GM23338 (cell line): Measurements from ENCODE around the gene NRIP3. TPM values are rescaled to one million over a fixed set of nuclear protein-coding genes. Genes with fewer than 3 reads are reported as not detected.
A peak's percentile ranks its signal among the peaks of the same experiment; 100 is the strongest.

Experiments
- ATAC-seq: fragments of 200-7000 bp; cut with Tn5 transposase; 3 replicates; pipeline ENCODE4 v1.9.1; 2020
- DNase-seq: peaks from one replicate; pipeline ENCODE4 v3.0.0-alpha.2; 2015; ENCODE audit warnings: low spot score
- H2AFZ ChIP-seq: fragments of 200-600 bp; sonication (generic); 2 replicates; pipeline ENCODE4 v1.8.0; 2016; ENCODE audit warnings: antibody characterized with exemption, mild to moderate bottlenecking, moderate library complexity
- H3F3A ChIP-seq: fragments of 200-600 bp; sonication (generic); replicated peaks from 2 replicates; pipeline ENCODE4 v1.8.0; 2017; ENCODE audit warnings: antibody characterized with exemption, mixed run types, low read depth
- H3K27ac ChIP-seq: fragments of 200-600 bp; sonication (generic); 2 replicates; pipeline ENCODE4 v1.6.1; 2016; ENCODE audit warnings: low read depth
- H3K27me3 ChIP-seq: fragments of 200-600 bp; sonication (generic); 2 replicates; pipeline ENCODE4 v1.8.0; 2016; ENCODE audit warnings: mild to moderate bottlenecking, mixed run types, moderate library complexity; ENCODE audit not compliant: insufficient read depth
- H3K36me3 ChIP-seq: fragments of 200-600 bp; sonication (generic); 2 replicates; pipeline ENCODE4 v1.8.0; 2016; ENCODE audit warnings: mild to moderate bottlenecking; ENCODE audit not compliant: insufficient read depth
- H3K4me1 ChIP-seq: fragments of 200-600 bp; sonication (generic); 2 replicates; pipeline ENCODE4 v1.8.0; 2016; ENCODE audit warnings: mild to moderate bottlenecking, moderate library complexity; ENCODE audit not compliant: insufficient read depth
- H3K4me2 ChIP-seq: fragments of 200-600 bp; sonication (generic); 2 replicates; pipeline ENCODE4 v1.7.1; 2017; ENCODE audit warnings: mixed run types
- H3K4me3 ChIP-seq: fragments of 200-600 bp; sonication (generic); 2 replicates; pipeline ENCODE4 v1.6.1; 2016; ENCODE audit warnings: mixed run types
- H3K79me2 ChIP-seq: fragments of 200-600 bp; sonication (generic); replicated peaks from 2 replicates; pipeline ENCODE4 v1.8.0; 2017; ENCODE audit warnings: mild to moderate bottlenecking; ENCODE audit not compliant: insufficient read depth
- H3K9me2 ChIP-seq: fragments of 200-600 bp; sonication (generic); 2 replicates; pipeline ENCODE4 v1.8.0; 2017; ENCODE audit not compliant: insufficient read depth
- H4K20me1 ChIP-seq: fragments of 200-600 bp; sonication (generic); replicated peaks from 2 replicates; pipeline ENCODE4 v1.8.0; 2017; ENCODE audit warnings: mild to moderate bottlenecking; ENCODE audit not compliant: insufficient read depth
- H3K27ac Mint-ChIP-seq: 2 replicates; pipeline ENCODE4 v1.8.0; 2020; ENCODE audit warnings: inconsistent platforms, mild to moderate bottlenecking, moderate library complexity, mixed read lengths
- H3K27me3 Mint-ChIP-seq: 3 replicates; pipeline ENCODE4 v1.8.0; 2022; ENCODE audit warnings: low read depth, mild to moderate bottlenecking, moderate library complexity, mixed read lengths, inconsistent platforms; ENCODE audit not compliant: insufficient read depth, poor library complexity
- H3K36me3 Mint-ChIP-seq: 3 replicates; pipeline ENCODE4 v1.8.0; 2021; ENCODE audit warnings: low read depth, mild to moderate bottlenecking, inconsistent platforms, moderate library complexity, mixed read lengths
- H3K4me1 Mint-ChIP-seq: 3 replicates; pipeline ENCODE4 v1.8.0; 2020; ENCODE audit warnings: mild to moderate bottlenecking, inconsistent platforms, mixed read lengths
- H3K4me3 Mint-ChIP-seq: 3 replicates; pipeline ENCODE4 v1.8.0; 2021; ENCODE audit warnings: moderate library complexity, mild to moderate bottlenecking, inconsistent platforms, mixed read lengths
- H3K9me3 Mint-ChIP-seq: 3 replicates; pipeline ENCODE4 v1.8.0; 2020; ENCODE audit warnings: moderate library complexity, mild to moderate bottlenecking, inconsistent platforms, mixed read lengths
- CREB1 ChIP-seq: fragments of 250-450 bp; sonication (Bioruptor Pico); IDR thresholded peaks from 2 replicates; pipeline ENCODE4 v1.5.0; 2020; ENCODE audit warnings: low read depth, mild to moderate bottlenecking, moderate library complexity
- CTCF ChIP-seq, 2 experiments: fragments of 200-600 bp in 1 of 2; sonication (generic) in 1 of 2; conservative IDR thresholded peaks; 2 replicates each; pipeline versions ENCODE4 v1.5.1 to v1.6.1; 2016 to 2017; ENCODE audit warnings: antibody characterized with exemption in 2 of 2, low read depth in 2 of 2, mild to moderate bottlenecking in 2 of 2, moderate library complexity in 1 of 2
- EZH2 ChIP-seq: fragments of 200-600 bp; sonication (generic); IDR thresholded peaks from one replicate; pipeline ENCODE4 v1.8.0; 2017; ENCODE audit warnings: antibody characterized with exemption, mild to moderate bottlenecking, low read depth; ENCODE audit not compliant: unreplicated experiment
- EZH2phosphoT487 ChIP-seq: fragments of 200-600 bp; sonication (generic); IDR thresholded peaks from one replicate; pipeline ENCODE4 v1.8.1; 2018; ENCODE audit warnings: antibody characterized with exemption; ENCODE audit not compliant: unreplicated experiment
- JUNB ChIP-seq: IDR thresholded peaks from one replicate; pipeline ENCODE4 v1.6.1; 2016; ENCODE audit warnings: antibody characterized with exemption; ENCODE audit not compliant: unreplicated experiment
- NANOG ChIP-seq: IDR thresholded peaks from 2 replicates; pipeline ENCODE4 v1.6.1; 2016; ENCODE audit warnings: antibody characterized with exemption, borderline replicate concordance
- POLR2AphosphoS5 ChIP-seq: IDR thresholded peaks from 2 replicates; pipeline ENCODE4 v1.6.1; 2016; ENCODE audit warnings: antibody characterized with exemption, low read depth
- REST ChIP-seq: IDR thresholded peaks from one replicate; pipeline ENCODE4 v1.6.1; 2018; ENCODE audit warnings: antibody characterized with exemption; ENCODE audit not compliant: unreplicated experiment
- STAT1 ChIP-seq: IDR thresholded peaks from one replicate; pipeline ENCODE4 v1.6.1; 2016; ENCODE audit warnings: antibody characterized with exemption; ENCODE audit not compliant: unreplicated experiment
- ZNF114 ChIP-seq: fragments of 250-450 bp; sonication (Bioruptor Pico); IDR thresholded peaks from 2 replicates; pipeline ENCODE4 v1.5.0; 2020; ENCODE audit warnings: mild to moderate bottlenecking, moderate library complexity
- ZNF462 ChIP-seq: fragments of 250-450 bp; sonication (Bioruptor Pico); IDR thresholded peaks from 2 replicates; pipeline ENCODE4 v1.5.0; 2020; ENCODE audit warnings: mild to moderate bottlenecking, moderate library complexity
- polyA plus RNA-seq: library from polyadenylated mRNA; unstranded; fragments of >200 nt; fragmentation: Nextera tagmentation; extraction: Ambion mirVana; gene quantifications from 2 replicates; pipeline ENCODE4 v1.2.1, GENCODE V29; 2016
- total RNA-seq: library from RNA; depleted of rRNA; stranded (reverse); fragments of >200 nt; shearing (Covaris generic); gene quantifications from 2 replicates; pipeline ENCODE4 v1.2.3, GENCODE V29; 2014

The NRIP3 gene
- total and polyA plus RNA-seq, 2 experiments from 2014 or later = 3.0 to 7.9 TPM

- H3K27me3 Mint-ChIP-seq = peaks cover under 1% of the 10 kb centered on the region
- no peak overlapping the region for H3K27ac Mint-ChIP-seq
- Histone ChIP-seq H3K36me3 (no peaks in the 10 kb centered on the region), H4K20me1 (no peaks in the 10 kb centered on the region), H3K9me2 (no peaks in the 10 kb centered on the region), H3F3A (no peaks in the 10 kb centered on the region), H2AFZ (no peak overlapping the region), H3K4me1 (peaks cover 14% of the 10 kb centered on the region), H3K4me3 (no peak overlapping the region), H3K27me3 (no peaks in the 10 kb centered on the region), H3K4me2 (no peak overlapping the region), H3K79me2 (no peaks in the 10 kb centered on the region), H3K27ac (no peak overlapping the region)
- no peak for TF ChIP-seq STAT1
- DNase-seq (no peak), ATAC-seq (no peak)
- no peaks in the 10 kb centered on the region for H3K9me3 Mint-ChIP-seq
- no peak overlapping the region for H3K4me3 Mint-ChIP-seq
- no peaks in the 10 kb centered on the region for H3K36me3 Mint-ChIP-seq
- H3K4me1 Mint-ChIP-seq = peaks cover 27% of the 10 kb centered on the region; the same call in 2 of the 3 replicates
Measured at GRCh38 chr11:9049959-9050358, 46.2 kb upstream of the NRIP3 start.

GRCh38 chr11:9047964-9048523 lies 44.2 kb upstream of the NRIP3 start:
- Histone ChIP-seq H3K4me3 (no peak overlapping the region), H3K79me2 (no peaks in the 10 kb centered on the region), H3K4me1 (peaks cover 14% of the 10 kb centered on the region), H3K27me3 (no peaks in the 10 kb centered on the region), H3F3A (no peaks in the 10 kb centered on the region), H2AFZ (peak overlapping the region; percentile 95), H3K36me3 (no peaks in the 10 kb centered on the region), H4K20me1 (no peaks in the 10 kb centered on the region), H3K4me2 (no peak overlapping the region), H3K27ac (0 out of 2 replicates have a peak overlapping the region, but pooled peaks have one; percentile 26), H3K9me2 (no peaks in the 10 kb centered on the region)
- ATAC-seq (peak; percentile 18; the same call in 1 of the 3 replicates), DNase-seq (peak; percentile 22)
- peaks cover 2% of the 10 kb centered on the region for H3K27me3 Mint-ChIP-seq
- H3K36me3 Mint-ChIP-seq = no peaks in the 10 kb centered on the region
- H3K27ac Mint-ChIP-seq = no peak overlapping the region
- no peaks in the 10 kb centered on the region for H3K9me3 Mint-ChIP-seq
- H3K4me3 Mint-ChIP-seq = no peak overlapping the region
- H3K4me1 Mint-ChIP-seq = peaks cover 31% of the 10 kb centered on the region
- TF ChIP-seq POLR2AphosphoS5 = no peak
- TF ChIP-seq NANOG = no peak
- no peak for TF ChIP-seq EZH2phosphoT487
- no peak for TF ChIP-seq REST
- no peak for TF ChIP-seq CTCF (conservative IDR thresholded peaks at IDR 0.05; ENCODE audit: low read depth in 2 of 2)
- no peak for TF ChIP-seq STAT1
- TF ChIP-seq ZNF462 (CRISPR knock-in tag) = no peak
- no peak for TF ChIP-seq EZH2
- no peak for TF ChIP-seq ZNF114 (CRISPR knock-in tag)
- TF ChIP-seq JUNB = no peak
- TF ChIP-seq CREB1 = no peak
